ENCODE results near the gene FMN1.
A peak's percentile ranks its signal among the peaks of the same experiment; 100 is the strongest.

Gene FMN1

GRCh38 chr15:33197636-33198035 lies 3.1 kb upstream of the FMN1 start:
- no peak for DNase-seq

DNA sequence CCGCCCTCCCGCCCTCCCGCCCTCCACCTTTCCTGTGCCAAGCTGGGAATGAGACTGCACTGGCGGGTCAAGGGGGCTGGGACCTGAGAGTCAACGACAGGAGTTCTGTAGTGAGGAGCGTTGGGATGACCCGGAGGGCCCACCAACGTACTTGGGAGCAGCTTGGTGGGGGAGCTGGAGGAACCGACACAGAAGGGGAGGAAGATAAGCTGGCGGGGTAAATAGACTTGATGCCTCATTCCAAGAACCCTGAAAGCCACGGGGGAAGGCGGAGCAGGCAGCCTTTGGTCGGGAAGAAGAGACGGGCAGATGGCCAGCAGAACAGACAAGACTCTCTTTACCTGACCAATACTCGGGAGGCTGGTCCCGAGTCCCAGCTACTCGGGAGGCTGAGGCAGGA lies 277 bp downstream of the FMN1 start:
- DNase-seq, result no peak

DNA sequence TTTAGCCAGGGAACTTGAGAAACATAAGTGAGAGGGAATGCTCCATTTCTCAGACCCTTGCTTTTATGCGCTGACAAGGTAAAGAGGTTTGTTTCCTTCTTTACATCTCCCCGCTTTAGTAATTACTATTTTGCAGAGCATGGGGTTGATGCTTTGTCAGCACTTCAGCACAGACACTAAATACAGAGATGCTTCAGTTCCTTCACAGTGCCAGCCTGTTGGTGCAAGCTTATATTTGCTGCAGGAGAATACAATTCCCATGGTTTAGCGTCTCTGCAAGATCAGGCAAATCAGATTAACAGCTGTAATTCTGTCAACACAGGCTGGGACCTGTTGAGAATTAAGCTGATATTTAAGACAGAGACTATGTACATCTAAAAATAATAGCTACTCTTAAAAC lies 2.9 kb downstream of the FMN1 start:
- no peak for DNase-seq

DNA sequence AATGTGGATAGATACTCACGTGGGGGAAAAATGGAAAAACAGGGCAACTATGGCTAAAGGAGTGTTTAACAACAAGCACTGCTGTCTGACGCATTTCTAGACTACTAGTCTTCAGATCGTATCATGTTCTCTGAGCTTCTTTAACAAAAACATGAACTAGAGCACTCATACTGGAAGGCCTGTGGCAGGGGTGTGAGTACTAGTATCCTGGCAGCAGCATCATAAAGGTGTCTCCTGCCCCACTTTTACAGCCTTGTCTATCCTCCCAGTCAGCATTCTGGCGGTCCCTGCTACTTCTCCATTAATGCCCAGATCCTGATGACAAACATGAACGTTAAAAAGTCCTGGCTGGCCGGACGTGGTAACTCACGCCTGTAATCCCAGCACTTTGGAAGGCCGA lies 4.0 kb downstream of the FMN1 start:
- DNase-seq, result no peak

DNA sequence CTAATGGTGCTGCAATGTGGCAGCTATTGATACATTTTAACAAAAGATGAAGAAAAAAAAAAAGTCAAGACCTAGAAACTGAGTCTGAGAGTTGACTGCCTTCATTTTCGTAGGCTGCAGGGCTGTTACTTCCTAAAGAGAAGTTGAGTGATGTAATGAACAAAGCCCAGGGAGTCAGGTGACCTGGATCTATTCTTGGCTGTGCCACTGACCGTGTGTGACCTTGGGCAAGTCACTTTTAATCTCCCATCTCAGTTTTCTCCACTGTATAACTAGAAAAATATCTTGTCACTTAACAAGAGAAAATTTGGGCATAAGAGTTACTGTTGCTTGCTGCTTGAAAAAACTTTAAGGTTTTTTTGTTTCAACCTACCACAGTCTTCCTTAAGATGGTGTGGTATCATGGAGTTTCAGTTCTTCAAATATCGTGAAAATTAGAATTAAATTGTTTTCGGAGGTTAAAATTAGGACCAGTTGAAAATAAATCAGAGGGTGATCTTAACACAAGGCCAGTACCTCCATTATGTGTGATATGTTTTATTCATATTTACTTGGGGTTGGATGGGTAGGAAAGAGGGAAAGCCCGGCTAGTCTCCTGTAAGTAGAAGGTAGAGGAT lies 5.8 kb downstream of the FMN1 start:
- DNase-seq, result no peak

DNA sequence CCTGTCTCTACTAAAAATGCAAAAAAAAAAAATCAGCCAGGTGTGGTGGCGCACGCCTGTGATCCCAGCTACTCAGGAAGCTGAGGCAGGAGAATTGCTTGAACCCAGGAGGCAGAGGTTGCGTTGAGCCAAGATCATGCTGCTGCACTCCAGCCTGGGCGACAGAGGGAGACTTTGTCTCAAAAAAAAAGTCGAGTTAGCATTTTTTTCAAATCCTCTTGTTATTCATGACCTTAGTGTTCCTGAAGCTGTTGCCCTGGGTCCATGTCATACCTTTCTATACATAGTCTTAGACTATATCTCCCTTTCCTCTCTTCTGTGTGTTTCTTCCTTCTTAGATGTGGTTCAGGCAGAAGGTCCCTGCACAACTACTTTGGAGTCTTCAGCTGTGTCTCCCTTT lies 6.4 kb downstream of the FMN1 start:
- DNase-seq, result no peak

GRCh38 chr15:33183334-33183733 lies 11.2 kb downstream of the FMN1 start:
- no peak for DNase-seq

DNA sequence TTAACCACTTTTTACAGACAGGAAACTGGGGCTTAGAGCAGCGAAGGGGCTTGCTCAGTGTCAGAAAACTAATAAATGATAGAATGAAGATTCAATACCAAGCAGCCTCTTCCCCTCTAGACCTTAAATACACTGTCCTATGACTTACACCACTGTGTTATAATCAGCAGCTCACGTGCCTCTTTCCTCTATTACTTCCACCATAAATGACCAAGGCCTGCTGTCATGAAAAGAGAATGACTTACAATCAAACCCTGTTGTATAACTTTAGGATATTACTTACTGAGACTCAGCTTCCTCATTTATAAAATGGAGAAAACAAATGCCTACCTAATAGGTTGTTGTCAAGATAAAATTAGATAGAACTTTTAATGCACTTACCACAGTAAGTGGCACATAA lies 11.6 kb downstream of the FMN1 start:
- no peak for DNase-seq

DNA sequence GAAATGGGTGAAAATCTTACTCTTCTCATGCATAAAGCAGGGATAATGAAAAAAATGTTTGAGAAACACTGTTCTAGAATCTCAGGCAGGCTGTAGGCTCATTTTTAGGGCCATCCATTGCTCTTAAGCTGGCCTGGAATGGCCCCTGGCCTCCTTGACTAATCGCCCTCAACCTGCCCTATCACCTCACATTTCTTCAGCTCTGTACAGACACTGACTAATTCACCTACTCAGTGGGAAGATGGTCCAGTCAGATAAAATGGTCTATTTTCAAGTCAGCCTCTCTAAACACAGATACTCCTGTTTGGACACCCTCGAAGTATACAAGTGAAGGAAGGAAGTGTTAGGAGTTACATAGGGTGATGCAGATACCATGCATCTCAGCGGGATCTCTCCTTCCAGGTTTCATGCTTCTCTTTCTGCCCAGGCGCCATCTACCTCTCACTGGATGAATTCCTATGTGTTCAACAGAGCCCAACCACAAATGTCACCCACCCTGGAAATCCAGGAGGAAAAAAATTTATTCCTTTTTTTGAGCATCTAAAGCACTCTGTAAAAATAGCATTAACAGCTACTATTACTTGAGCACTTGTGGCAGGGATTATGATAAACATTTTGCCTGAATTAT lies 12.1 kb downstream of the FMN1 start:
- no peak for DNase-seq

- DNase-seq, result no peak
Measured at GRCh38 chr15:33179874-33180273, 14.6 kb downstream of the FMN1 start.

DNA sequence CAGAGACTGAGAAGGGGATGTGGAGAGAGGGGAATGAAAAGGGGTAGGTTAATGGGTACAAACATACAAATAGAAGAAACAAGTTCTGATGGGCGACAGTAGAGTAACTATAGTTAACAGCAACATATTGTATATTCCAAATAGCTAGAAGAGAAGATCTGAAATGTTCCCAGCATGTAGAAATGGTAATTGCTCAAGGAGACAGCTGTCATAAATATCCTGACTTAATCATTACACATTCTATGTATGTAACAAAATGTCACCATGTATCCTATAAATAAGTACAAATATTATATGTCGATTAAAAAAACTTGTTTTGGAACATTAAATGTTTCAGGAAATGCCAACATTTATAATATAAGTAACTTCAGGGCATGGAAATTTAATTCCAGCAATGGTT lies 23.3 kb downstream of the FMN1 start:
- no peak for DNase-seq

- DNase-seq, result no peak
Measured at GRCh38 chr15:33169625-33170024, 24.9 kb downstream of the FMN1 start.

GRCh38 chr15:33168444-33168843 lies 26.1 kb downstream of the FMN1 start:
- DNase-seq, result no peak

DNA sequence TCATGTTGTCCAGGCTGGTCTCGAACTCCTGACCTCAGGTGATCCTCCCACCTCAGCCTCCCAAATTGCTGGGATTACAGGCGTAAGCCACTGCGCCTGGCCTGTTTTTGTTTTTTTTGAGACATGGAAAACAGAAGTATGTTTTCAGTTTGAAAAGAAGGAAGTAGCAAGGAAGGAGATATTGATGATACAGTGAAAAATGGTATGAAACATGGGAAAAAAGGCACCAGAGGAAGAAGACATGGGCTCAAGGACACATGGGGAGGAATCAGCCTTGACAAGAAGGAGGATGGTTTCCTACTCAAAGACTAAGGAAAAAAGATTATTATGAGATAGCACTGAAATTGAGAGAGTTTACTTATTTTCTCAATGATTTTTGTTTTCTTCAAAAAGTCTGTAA lies 30.7 kb downstream of the FMN1 start:
- DNase-seq, result no peak

DNA sequence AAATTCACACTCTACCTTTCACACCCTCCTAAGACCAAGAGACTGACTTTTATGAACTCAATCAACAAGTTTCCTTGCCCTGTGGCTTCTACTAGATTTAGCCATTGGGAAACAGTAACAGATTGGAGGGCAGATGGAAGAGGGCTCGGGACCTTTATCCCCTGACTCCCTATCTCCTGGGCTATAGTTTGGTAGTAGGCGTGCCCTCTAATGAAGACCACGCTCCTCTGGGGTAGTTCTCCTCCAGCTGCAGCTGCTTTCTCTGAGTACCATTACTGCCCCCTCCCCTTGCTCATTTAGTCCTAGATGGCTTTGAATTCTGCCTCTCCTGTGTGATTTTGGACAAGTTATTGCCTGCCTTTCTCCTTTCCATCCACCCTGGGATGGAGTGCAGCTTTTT lies 33.3 kb downstream of the FMN1 start:
- no peak for DNase-seq

DNA sequence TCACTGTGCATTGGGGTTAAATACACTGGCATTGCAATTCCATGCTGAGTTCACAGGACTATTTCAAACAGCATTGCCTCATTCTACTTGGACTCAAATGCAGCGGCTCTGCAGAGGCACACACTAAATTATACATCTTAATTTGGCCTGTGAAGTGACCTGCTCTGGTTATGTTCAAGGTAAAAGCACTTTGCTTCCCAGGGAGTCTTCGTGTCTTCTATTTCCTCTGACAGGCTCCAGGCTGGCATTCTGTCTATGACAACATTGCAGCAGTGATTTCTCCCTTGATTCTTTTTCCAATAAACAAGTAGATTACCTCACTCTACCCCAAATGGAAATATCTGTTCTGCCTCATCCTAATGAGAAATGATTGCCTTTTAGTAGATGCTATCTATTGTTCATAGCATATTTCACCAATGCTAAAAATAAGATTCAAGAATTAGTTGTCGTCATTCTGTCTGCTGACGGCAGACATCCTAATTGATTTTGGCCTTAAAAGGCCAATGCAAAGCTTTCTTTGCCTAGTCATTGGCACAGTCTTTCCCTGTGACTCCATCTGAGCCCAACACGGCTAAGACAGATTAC lies 33.8 kb downstream of the FMN1 start:
- no peak for DNase-seq

- DNase-seq, result no peak
Measured at GRCh38 chr15:33159726-33160453, 34.6 kb downstream of the FMN1 start.

DNA sequence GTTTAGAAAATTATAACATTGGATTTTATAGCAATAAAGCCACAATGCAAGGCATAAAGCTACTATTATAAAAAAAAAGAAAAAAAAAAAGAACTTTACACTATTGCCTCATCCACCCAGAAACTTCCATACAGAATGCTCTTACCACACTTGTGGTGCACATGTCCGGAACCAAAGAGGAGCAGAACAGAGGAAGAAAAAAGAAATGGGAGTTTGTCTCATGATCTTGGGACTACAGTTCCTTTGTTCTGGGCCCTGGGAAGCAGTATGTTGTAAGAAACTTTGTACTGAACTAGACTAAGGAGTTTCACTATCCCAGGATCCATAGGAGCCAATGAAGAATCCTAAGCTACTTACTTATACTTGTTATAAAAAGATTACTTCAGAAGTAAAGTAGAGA lies 36.1 kb downstream of the FMN1 start:
- DNase-seq, result no peak

DNA sequence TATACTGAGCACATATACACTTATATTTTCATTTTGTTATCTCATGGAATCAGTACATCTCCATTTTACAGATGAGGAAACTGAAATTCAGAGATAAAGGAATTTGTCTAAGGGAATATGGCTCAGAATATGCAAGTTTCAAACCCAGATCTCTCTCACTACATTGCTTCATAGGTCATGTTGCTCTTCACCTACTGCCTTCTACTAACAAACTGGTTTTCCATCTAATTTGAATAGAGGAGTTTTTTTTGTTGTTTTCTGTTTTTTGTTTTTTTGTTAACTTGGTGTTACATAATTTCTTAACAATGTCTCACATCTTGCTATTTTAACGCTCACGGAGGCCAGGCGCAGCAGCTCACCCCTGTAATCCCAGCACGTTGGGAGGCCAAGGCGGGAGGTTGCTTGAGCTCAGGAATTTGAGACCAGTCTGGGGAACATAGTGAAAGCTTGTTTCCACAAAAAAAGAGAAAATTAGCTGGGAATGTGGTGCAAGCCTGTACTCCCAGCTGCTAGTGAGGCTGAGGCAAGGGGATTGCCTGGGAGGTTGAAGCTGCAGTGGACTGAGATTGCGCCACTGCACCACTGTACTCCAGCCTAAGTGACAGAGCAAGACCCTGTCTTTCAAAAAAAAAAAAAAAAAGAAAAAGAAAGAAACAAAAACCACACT lies 37.0 kb downstream of the FMN1 start:
- no peak for DNase-seq

DNA sequence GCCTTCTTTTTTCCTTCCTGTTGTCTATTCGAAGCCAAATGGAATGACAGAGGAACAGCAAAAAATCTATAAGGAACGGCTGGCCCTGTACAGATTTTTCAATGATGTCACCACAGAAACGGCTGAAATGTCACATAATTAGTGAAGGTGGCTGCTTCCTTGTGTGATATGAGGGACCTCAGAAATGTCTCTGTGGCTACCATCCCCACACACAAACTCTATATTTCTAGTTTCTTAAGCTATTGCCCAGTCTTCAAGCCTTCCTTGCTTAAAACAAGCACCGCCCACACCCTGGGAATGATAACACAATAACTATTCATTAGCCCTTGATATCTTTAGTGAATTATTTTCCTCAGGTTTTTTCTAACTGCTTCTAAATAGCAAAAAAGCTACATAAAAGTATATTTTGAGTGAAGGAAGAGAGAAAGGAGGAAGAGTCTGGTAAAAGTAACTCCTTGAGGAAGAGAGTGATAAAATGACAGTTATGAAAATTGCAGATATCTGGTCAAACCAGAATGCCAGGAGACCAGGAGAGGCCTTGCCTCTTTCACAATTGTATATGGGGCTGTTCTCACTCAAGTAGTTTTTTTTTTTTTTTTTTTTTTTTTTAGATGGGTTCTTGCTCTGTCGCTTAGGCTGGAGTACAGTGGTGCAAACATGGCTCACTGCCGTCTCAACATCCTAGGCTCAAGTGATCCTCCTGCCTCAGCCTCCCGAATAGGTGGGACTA lies 38.7 kb downstream of the FMN1 start:
- no peak for DNase-seq

DNA sequence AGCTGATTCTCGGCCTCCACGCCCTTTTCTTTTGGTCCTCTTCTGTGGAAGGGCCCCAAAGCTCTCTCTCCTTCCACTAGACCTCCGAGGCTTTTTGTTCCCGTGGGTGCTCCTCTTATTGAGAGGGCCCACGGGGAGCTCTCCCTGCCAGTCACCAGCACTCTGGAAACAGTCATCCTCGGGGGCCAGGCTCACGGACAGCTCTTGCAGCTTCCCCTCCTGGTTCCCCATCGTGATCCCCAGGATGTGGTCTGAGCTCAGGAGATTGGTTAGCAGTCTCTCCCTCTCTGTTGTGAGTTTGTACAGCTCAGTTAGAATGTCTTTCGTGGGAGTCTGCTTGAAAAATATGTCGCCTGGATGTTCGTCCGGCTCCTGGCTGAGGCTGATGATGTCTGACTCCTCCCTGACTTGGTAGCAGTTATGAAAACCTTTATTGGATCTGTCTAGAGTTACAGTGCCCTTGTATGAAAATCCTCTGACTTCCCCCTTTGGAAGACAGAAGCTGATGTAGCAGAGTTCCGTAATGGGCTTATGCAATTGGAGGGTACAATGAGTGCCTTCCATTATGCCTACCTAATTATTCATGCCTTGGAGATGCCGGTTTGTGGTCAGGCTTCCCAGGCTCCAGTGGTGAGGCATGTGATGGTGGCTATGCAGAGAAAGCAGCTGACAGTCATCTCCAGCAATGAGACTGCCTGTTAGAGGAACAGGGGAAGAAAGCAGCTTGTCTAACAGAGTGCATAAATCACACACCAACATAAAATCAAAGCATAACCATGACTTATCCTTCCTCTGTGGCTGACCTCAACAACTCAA lies 40.0 kb downstream of the FMN1 start:
- peak; percentile 50 for DNase-seq

DNA sequence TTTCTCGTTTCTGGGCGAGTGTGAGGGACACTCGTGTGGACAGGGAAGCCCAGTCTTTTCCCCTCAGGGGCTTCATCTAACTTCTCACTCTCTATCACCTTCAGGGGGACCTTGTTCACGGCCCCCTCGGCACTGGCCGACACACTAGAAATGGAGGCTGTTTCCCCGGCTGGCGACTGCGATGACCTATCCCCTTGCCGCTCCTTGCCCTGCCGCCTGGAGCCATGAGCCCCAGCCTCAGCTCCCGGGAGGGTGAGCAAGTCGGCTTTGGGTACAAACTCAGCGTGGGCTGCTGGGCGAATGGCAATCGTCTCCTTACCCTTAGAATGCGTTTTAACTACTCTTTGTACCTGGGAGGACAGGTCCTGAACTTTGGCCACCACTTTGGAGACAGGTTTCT lies 41.0 kb downstream of the FMN1 start:
- no peak for DNase-seq
